Mucosa of stomach (tissue), 1 donor: ENCODE data around the gene SVEP1.

Experiments used
- H3K27me3 ChIP-seq: one replicate; pipeline ENCODE4 v1.7.0; 2013; ENCODE audit warnings: mild to moderate bottlenecking, low read length; ENCODE audit not compliant: control insufficient read depth, insufficient read depth
- H3K36me3 ChIP-seq: one replicate; pipeline ENCODE4 v1.7.0; 2013; ENCODE audit warnings: low read length; ENCODE audit not compliant: control insufficient read depth, insufficient read depth
- H3K4me1 ChIP-seq: one replicate; pipeline ENCODE4 v1.7.0; 2013; ENCODE audit warnings: mild to moderate bottlenecking, low read length; ENCODE audit not compliant: control insufficient read depth, insufficient read depth
- H3K4me3 ChIP-seq: one replicate; pipeline ENCODE4 v1.7.0; 2013; ENCODE audit warnings: low read length
- H3K9ac ChIP-seq: one replicate; pipeline ENCODE4 v1.7.0; 2013; ENCODE audit warnings: mild to moderate bottlenecking, low read length, moderate library complexity
- H3K9me3 ChIP-seq: one replicate; pipeline ENCODE4 v1.7.0; 2013; ENCODE audit warnings: mild to moderate bottlenecking, low read length, moderate library complexity; ENCODE audit not compliant: control insufficient read depth
- donor health status: Pancreatic carcinoma.

SVEP1 gene

GRCh38 chr9:110343551-110343950, 236.0 kb downstream of the SVEP1 start:
- Histone ChIP-seq H3K9ac (no peak overlapping the region), H3K4me3 (no peak overlapping the region), H3K36me3 (no peaks in the 10 kb centered on the region)

GRCh38 chr9:110340306-110340705, 239.2 kb downstream of the SVEP1 start:
- Histone ChIP-seq H3K4me3 (no peak overlapping the region), H3K9ac (no peak overlapping the region), H3K36me3 (no peaks in the 10 kb centered on the region), H3K9me3 (no peaks in the 10 kb centered on the region), H3K27me3 (no peaks in the 10 kb centered on the region), H3K4me1 (no peaks in the 10 kb centered on the region)

More at GRCh38 chr9:110343551-110343950, 236.0 kb downstream of the SVEP1 start:
- Histone ChIP-seq H3K9me3 (no peaks in the 10 kb centered on the region), H3K27me3 (no peaks in the 10 kb centered on the region), H3K4me1 (no peaks in the 10 kb centered on the region)

GRCh38 chr9:110338143-110338542, 241.4 kb downstream of the SVEP1 start:
- Histone ChIP-seq H3K27me3 (peaks cover 5% of the 10 kb centered on the region), H3K36me3 (no peaks in the 10 kb centered on the region), H3K4me3 (no peak overlapping the region), H3K9ac (no peak overlapping the region), H3K9me3 (no peaks in the 10 kb centered on the region), H3K4me1 (no peaks in the 10 kb centered on the region)

- H3K27me3 ChIP-seq, result peaks cover 5% of the 10 kb centered on the region
- no peak within 1 kb of the TSS for H3K4me3 ChIP-seq
- H3K4me1 ChIP-seq, result no peaks in the 10 kb centered on the region
- H3K9me3 ChIP-seq, result no peaks in the 10 kb centered on the region
- no peak within 1 kb of the TSS for H3K9ac ChIP-seq
- no peaks in the 10 kb centered on the region for H3K36me3 ChIP-seq
These were observed 241.8 kb downstream of the SVEP1 start, which contains the start of gene TXNDC8 for GRCh38 chr9:110337727-110338126. TSS of gene TXNDC8 (minus strand) at chr9:110337863.

GRCh38 chr9:110336363-110336762, 243.2 kb downstream of the SVEP1 start:
- Histone ChIP-seq H3K9me3 (no peaks in the 10 kb centered on the region), H3K9ac (no peak overlapping the region), H3K4me1 (no peaks in the 10 kb centered on the region), H3K4me3 (no peak overlapping the region), H3K36me3 (no peaks in the 10 kb centered on the region), H3K27me3 (peaks cover 5% of the 10 kb centered on the region)

GRCh38 chr9:110334871-110335270, 244.7 kb downstream of the SVEP1 start:
- H3K27me3 ChIP-seq, result peaks cover 5% of the 10 kb centered on the region
- no peaks in the 10 kb centered on the region for H3K4me1 ChIP-seq
- no peaks in the 10 kb centered on the region for H3K36me3 ChIP-seq
- no peak overlapping the region for H3K9ac ChIP-seq
- no peak overlapping the region for H3K4me3 ChIP-seq
- no peaks in the 10 kb centered on the region for H3K9me3 ChIP-seq

GRCh38 chr9:110334183-110334582, 245.4 kb downstream of the SVEP1 start:
- peaks cover 5% of the 10 kb centered on the region for H3K27me3 ChIP-seq
- H3K9ac ChIP-seq, result no peak overlapping the region
- no peak overlapping the region for H3K4me3 ChIP-seq
- no peaks in the 10 kb centered on the region for H3K4me1 ChIP-seq
- H3K9me3 ChIP-seq, result no peaks in the 10 kb centered on the region
- no peaks in the 10 kb centered on the region for H3K36me3 ChIP-seq

GRCh38 chr9:110332766-110333165, 246.8 kb downstream of the SVEP1 start:
- H3K9me3 ChIP-seq, result no peaks in the 10 kb centered on the region
- H3K4me1 ChIP-seq, result no peaks in the 10 kb centered on the region
- no peak overlapping the region for H3K4me3 ChIP-seq
- no peaks in the 10 kb centered on the region for H3K36me3 ChIP-seq
- peaks cover 5% of the 10 kb centered on the region for H3K27me3 ChIP-seq
- H3K9ac ChIP-seq, result no peak overlapping the region

- Histone ChIP-seq H3K4me3 (no peak overlapping the region), H3K9me3 (no peaks in the 10 kb centered on the region), H3K4me1 (no peaks in the 10 kb centered on the region), H3K27me3 (peaks cover 5% of the 10 kb centered on the region), H3K9ac (no peak overlapping the region), H3K36me3 (no peaks in the 10 kb centered on the region)
These were observed 248.9 kb downstream of the SVEP1 start for GRCh38 chr9:110330484-110331105.

GRCh38 chr9:110329639-110330230, 249.8 kb downstream of the SVEP1 start:
- Histone ChIP-seq H3K9me3 (no peaks in the 10 kb centered on the region), H3K4me3 (no peak overlapping the region), H3K27me3 (peaks cover 5% of the 10 kb centered on the region), H3K36me3 (no peaks in the 10 kb centered on the region), H3K4me1 (no peaks in the 10 kb centered on the region), H3K9ac (no peak overlapping the region)

GRCh38 chr9:110328763-110329162, 250.8 kb downstream of the SVEP1 start:
- H3K9ac ChIP-seq, result no peak overlapping the region
- H3K36me3 ChIP-seq, result no peaks in the 10 kb centered on the region
- no peaks in the 10 kb centered on the region for H3K4me1 ChIP-seq
- H3K9me3 ChIP-seq, result no peaks in the 10 kb centered on the region
- H3K4me3 ChIP-seq, result no peak overlapping the region
- H3K27me3 ChIP-seq, result no peaks in the 10 kb centered on the region

- Histone ChIP-seq H3K36me3 (no peaks in the 10 kb centered on the region), H3K4me1 (no peaks in the 10 kb centered on the region), H3K9me3 (no peaks in the 10 kb centered on the region), H3K9ac (no peak overlapping the region), H3K27me3 (no peaks in the 10 kb centered on the region), H3K4me3 (no peak overlapping the region)
These were observed 251.8 kb downstream of the SVEP1 start for GRCh38 chr9:110327716-110328115.
